Parathyroid adenoma (tissue), 2 donors: ENCODE measurements around the gene TEX9.
"Not testable (repeated sequence)": the region's sequence is repeated elsewhere in the genome, so short reads cannot be mapped to it uniquely, and the experiment has no call there.

ENCODE experiments used
- H2AFZ ChIP-seq: fragments of 300-600 bp; sonication (generic); one replicate; pipeline ENCODE4 v1.7.0; 2017; ENCODE audit warnings: antibody characterized with exemption, mild to moderate bottlenecking
- H3K27ac ChIP-seq: fragments of 300-600 bp; sonication (generic); one replicate; pipeline ENCODE4 v1.7.0; 2017
- H3K27me3 ChIP-seq: fragments of 300-600 bp; sonication (generic); one replicate; pipeline ENCODE4 v1.7.0; 2017; ENCODE audit warnings: low read length; ENCODE audit not compliant: control insufficient read depth, insufficient read depth
- H3K36me3 ChIP-seq: fragments of 300-600 bp; sonication (generic); one replicate; pipeline ENCODE4 v1.7.0; 2017; ENCODE audit warnings: low read length; ENCODE audit not compliant: control insufficient read depth, insufficient read depth
- H3K4me1 ChIP-seq: fragments of 300-600 bp; sonication (generic); one replicate; pipeline ENCODE4 v1.7.0; 2017; ENCODE audit warnings: control low read depth
- H3K4me2 ChIP-seq: fragments of 300-600 bp; sonication (generic); one replicate; pipeline ENCODE4 v1.7.0; 2017; ENCODE audit warnings: low read length
- H3K4me3 ChIP-seq: fragments of 300-600 bp; sonication (generic); one replicate; pipeline ENCODE4 v1.7.0; 2017; ENCODE audit warnings: low read depth, low read length
- H3K79me2 ChIP-seq: fragments of 300-600 bp; sonication (generic); one replicate; pipeline ENCODE4 v1.7.0; 2017; ENCODE audit warnings: control low read depth
- H3K9ac ChIP-seq: fragments of 300-600 bp; sonication (generic); one replicate; pipeline ENCODE4 v1.7.0; 2017; ENCODE audit warnings: mild to moderate bottlenecking
- H3K9me3 ChIP-seq: fragments of 300-600 bp; sonication (generic); one replicate; pipeline ENCODE4 v1.7.0; 2017; ENCODE audit warnings: low read length; ENCODE audit not compliant: control insufficient read depth
- CTCF ChIP-seq: fragments of 300-600 bp; sonication (generic); IDR thresholded peaks from one replicate; pipeline ENCODE4 v1.7.0; 2017; ENCODE audit warnings: antibody characterized with exemption, mild to moderate bottlenecking
- donor health status: primary hyperparathyroidism.

The TEX9 gene

GRCh38 chr15:56411122-56411749, 46.0 kb downstream of the TEX9 start:
- Histone ChIP-seq H3K9ac (no peak overlapping the region), H3K27me3 (no peaks in the 10 kb centered on the region), H3K4me2 (no peak overlapping the region), H3K79me2 (no peaks in the 10 kb centered on the region), H2AFZ (no peak overlapping the region), H3K9me3 (no peaks in the 10 kb centered on the region), H3K4me1 (no peaks in the 10 kb centered on the region), H3K27ac (no peak overlapping the region), H3K4me3 (no peak overlapping the region), H3K36me3 (no peaks in the 10 kb centered on the region)
- TF ChIP-seq CTCF, result no peak

- H3K9ac ChIP-seq, H3K27me3 ChIP-seq, H3K4me2 ChIP-seq, H3K79me2 ChIP-seq, H3K9me3 ChIP-seq, H3K27ac ChIP-seq, H3K36me3 ChIP-seq, H3K4me1 ChIP-seq, H2AFZ ChIP-seq, H3K4me3 ChIP-seq: not testable (repeated sequence)
These were observed 48.0 kb downstream of the TEX9 start for GRCh38 chr15:56413114-56413733.

- H3K9ac ChIP-seq, result no peak overlapping the region
- no peaks in the 10 kb centered on the region for H3K9me3 ChIP-seq
- H2AFZ ChIP-seq, result no peak overlapping the region
- H3K4me1 ChIP-seq, result no peaks in the 10 kb centered on the region
- H3K27ac ChIP-seq, result no peak overlapping the region
- TF ChIP-seq CTCF, result no peak
- no peak overlapping the region for H3K4me2 ChIP-seq
- H3K36me3 ChIP-seq, result no peaks in the 10 kb centered on the region
- no peak overlapping the region for H3K4me3 ChIP-seq
- H3K79me2 ChIP-seq, result no peaks in the 10 kb centered on the region
- H3K27me3 ChIP-seq, result no peaks in the 10 kb centered on the region
These were observed 60.0 kb downstream of the TEX9 start for GRCh38 chr15:56425276-56425675.

GRCh38 chr15:56425976-56426375, 60.8 kb downstream of the TEX9 start:
- no peak overlapping the region for H3K4me3 ChIP-seq
- H3K4me1 ChIP-seq, result no peaks in the 10 kb centered on the region
- no peak for TF ChIP-seq CTCF
- H3K27me3 ChIP-seq, result no peaks in the 10 kb centered on the region
- no peak overlapping the region for H3K27ac ChIP-seq
- H3K36me3 ChIP-seq, result no peaks in the 10 kb centered on the region
- H3K9me3 ChIP-seq, result no peaks in the 10 kb centered on the region
- no peak overlapping the region for H3K9ac ChIP-seq
- H3K79me2 ChIP-seq, result no peaks in the 10 kb centered on the region
- H3K4me2 ChIP-seq, result no peak overlapping the region
- no peak overlapping the region for H2AFZ ChIP-seq

GRCh38 chr15:56428821-56429458, 63.7 kb downstream of the TEX9 start:
- Histone ChIP-seq H3K4me1 (no peaks in the 10 kb centered on the region), H3K4me2 (no peak overlapping the region), H3K4me3 (no peak overlapping the region), H3K27me3 (no peaks in the 10 kb centered on the region), H3K9me3 (no peaks in the 10 kb centered on the region), H2AFZ (no peak overlapping the region), H3K27ac (no peak overlapping the region), H3K9ac (no peak overlapping the region), H3K79me2 (no peaks in the 10 kb centered on the region), H3K36me3 (no peaks in the 10 kb centered on the region)
- peak; percentile 17 for TF ChIP-seq CTCF
